HEK293 (cell line): ENCODE results near the gene VSTM2B.
"Not testable (repeated sequence)": the region's sequence is repeated elsewhere in the genome, so short reads cannot be mapped to it uniquely, and the experiment has no call there.

Experiments used
- CTCF ChIP-seq: fragments of 450-650 bp; formaldehyde crosslinking; IDR thresholded peaks from 2 replicates; pipeline ENCODE4 v1.5.1; 2016; ENCODE audit warnings: missing biosample characterization, missing genetic modification characterization
- RBAK ChIP-seq: fragments of 450-650 bp; formaldehyde crosslinking; IDR thresholded peaks from 2 replicates; pipeline ENCODE4 v1.5.1; 2016; ENCODE audit warnings: missing biosample characterization, missing genetic modification characterization
- ZNF138 ChIP-seq: fragments of 450-650 bp; formaldehyde crosslinking; IDR thresholded peaks from 2 replicates; pipeline ENCODE4 v1.5.1; 2016; ENCODE audit warnings: missing biosample characterization, missing genetic modification characterization, borderline replicate concordance
- ZNF274 ChIP-seq, 2 experiments: fragments of 200-500 bp in 1 of 2; fragments of 450-650 bp in 1 of 2; sonication (Bioruptor generic) in 1 of 2; formaldehyde crosslinking in 1 of 2; IDR thresholded peaks; 2 replicates each; pipeline versions ENCODE4 v1.5.1 to v1.6.1; 2014 to 2016; ENCODE audit warnings: borderline replicate concordance in 1 of 2, inconsistent platforms in 1 of 2, low read length in 1 of 2, missing biosample characterization in 1 of 2, missing genetic modification characterization in 1 of 2
- ZNF416 ChIP-seq: fragments of 450-650 bp; formaldehyde crosslinking; IDR thresholded peaks from 2 replicates; pipeline ENCODE4 v1.5.1; 2016; ENCODE audit warnings: missing biosample characterization, missing genetic modification characterization
- ZNF530 ChIP-seq: fragments of 450-650 bp; formaldehyde crosslinking; IDR thresholded peaks from 2 replicates; pipeline ENCODE4 v1.5.1; 2016; ENCODE audit warnings: low read depth, missing biosample characterization, missing genetic modification characterization
- ZNF549 ChIP-seq: fragments of 450-650 bp; IDR thresholded peaks from 2 replicates; pipeline ENCODE4 v1.5.1; 2018; ENCODE audit warnings: missing biosample characterization, missing genetic modification characterization, mild to moderate bottlenecking, inconsistent platforms, moderate library complexity
- ZNF768 ChIP-seq: fragments of 450-650 bp; formaldehyde crosslinking; IDR thresholded peaks from 2 replicates; pipeline ENCODE4 v1.5.1; 2018; ENCODE audit warnings: missing biosample characterization, mild to moderate bottlenecking, missing genetic modification characterization
- ZNF830 ChIP-seq: fragments of 450-650 bp; IDR thresholded peaks from 2 replicates; pipeline ENCODE4 v1.5.0; 2018; ENCODE audit warnings: missing biosample characterization, missing genetic modification characterization, low read depth, mild to moderate bottlenecking, moderate library complexity
- TF ChIP-seq, protein P1 (sequence below): fragments of 450-650 bp; formaldehyde crosslinking; IDR thresholded peaks from 2 replicates; pipeline ENCODE4 v1.5.1; 2016; ENCODE audit warnings: missing biosample characterization, missing genetic modification characterization
- TF ChIP-seq, protein P2 (sequence below): fragments of 450-650 bp; formaldehyde crosslinking; IDR thresholded peaks from 2 replicates; pipeline ENCODE4 v1.5.1; 2016; ENCODE audit warnings: missing biosample characterization, missing genetic modification characterization
- TF ChIP-seq, protein P3 (sequence below): fragments of 450-650 bp; formaldehyde crosslinking; IDR thresholded peaks from 2 replicates; pipeline ENCODE4 v1.5.1; 2016; ENCODE audit warnings: missing biosample characterization, missing genetic modification characterization

GRCh38 chr19:29559110-29559509 is 33.3 kb downstream of the VSTM2B start:
- not testable (repeated sequence) for TF ChIP-seq ZNF274 (IDR thresholded peaks at IDR 0.05; ENCODE audit: low read length); ZNF274 (tag by site-specific recombination; IDR thresholded peaks at IDR 0.05; ENCODE audit: borderline replicate concordance); CTCF (tag by site-specific recombination); RBAK; ZNF530 (tag by site-specific recombination); ZNF416; ZNF549; ZNF138 (tag by site-specific recombination); ZNF830 (tag by site-specific recombination); ZNF768 (tag by site-specific recombination)
- TF ChIP-seq, protein P1, sequence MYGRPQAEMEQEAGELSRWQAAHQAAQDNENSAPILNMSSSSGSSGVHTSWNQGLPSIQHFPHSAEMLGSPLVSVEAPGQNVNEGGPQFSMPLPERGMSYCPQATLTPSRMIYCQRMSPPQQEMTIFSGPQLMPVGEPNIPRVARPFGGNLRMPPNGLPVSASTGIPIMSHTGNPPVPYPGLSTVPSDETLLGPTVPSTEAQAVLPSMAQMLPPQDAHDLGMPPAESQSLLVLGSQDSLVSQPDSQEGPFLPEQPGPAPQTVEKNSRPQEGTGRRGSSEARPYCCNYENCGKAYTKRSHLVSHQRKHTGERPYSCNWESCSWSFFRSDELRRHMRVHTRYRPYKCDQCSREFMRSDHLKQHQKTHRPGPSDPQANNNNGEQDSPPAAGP (tag by site-specific recombination), result not testable (repeated sequence)
- TF ChIP-seq, protein P2, sequence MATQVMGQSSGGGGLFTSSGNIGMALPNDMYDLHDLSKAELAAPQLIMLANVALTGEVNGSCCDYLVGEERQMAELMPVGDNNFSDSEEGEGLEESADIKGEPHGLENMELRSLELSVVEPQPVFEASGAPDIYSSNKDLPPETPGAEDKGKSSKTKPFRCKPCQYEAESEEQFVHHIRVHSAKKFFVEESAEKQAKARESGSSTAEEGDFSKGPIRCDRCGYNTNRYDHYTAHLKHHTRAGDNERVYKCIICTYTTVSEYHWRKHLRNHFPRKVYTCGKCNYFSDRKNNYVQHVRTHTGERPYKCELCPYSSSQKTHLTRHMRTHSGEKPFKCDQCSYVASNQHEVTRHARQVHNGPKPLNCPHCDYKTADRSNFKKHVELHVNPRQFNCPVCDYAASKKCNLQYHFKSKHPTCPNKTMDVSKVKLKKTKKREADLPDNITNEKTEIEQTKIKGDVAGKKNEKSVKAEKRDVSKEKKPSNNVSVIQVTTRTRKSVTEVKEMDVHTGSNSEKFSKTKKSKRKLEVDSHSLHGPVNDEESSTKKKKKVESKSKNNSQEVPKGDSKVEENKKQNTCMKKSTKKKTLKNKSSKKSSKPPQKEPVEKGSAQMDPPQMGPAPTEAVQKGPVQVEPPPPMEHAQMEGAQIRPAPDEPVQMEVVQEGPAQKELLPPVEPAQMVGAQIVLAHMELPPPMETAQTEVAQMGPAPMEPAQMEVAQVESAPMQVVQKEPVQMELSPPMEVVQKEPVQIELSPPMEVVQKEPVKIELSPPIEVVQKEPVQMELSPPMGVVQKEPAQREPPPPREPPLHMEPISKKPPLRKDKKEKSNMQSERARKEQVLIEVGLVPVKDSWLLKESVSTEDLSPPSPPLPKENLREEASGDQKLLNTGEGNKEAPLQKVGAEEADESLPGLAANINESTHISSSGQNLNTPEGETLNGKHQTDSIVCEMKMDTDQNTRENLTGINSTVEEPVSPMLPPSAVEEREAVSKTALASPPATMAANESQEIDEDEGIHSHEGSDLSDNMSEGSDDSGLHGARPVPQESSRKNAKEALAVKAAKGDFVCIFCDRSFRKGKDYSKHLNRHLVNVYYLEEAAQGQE (tag by site-specific recombination), result not testable (repeated sequence)
- TF ChIP-seq, protein P3, sequence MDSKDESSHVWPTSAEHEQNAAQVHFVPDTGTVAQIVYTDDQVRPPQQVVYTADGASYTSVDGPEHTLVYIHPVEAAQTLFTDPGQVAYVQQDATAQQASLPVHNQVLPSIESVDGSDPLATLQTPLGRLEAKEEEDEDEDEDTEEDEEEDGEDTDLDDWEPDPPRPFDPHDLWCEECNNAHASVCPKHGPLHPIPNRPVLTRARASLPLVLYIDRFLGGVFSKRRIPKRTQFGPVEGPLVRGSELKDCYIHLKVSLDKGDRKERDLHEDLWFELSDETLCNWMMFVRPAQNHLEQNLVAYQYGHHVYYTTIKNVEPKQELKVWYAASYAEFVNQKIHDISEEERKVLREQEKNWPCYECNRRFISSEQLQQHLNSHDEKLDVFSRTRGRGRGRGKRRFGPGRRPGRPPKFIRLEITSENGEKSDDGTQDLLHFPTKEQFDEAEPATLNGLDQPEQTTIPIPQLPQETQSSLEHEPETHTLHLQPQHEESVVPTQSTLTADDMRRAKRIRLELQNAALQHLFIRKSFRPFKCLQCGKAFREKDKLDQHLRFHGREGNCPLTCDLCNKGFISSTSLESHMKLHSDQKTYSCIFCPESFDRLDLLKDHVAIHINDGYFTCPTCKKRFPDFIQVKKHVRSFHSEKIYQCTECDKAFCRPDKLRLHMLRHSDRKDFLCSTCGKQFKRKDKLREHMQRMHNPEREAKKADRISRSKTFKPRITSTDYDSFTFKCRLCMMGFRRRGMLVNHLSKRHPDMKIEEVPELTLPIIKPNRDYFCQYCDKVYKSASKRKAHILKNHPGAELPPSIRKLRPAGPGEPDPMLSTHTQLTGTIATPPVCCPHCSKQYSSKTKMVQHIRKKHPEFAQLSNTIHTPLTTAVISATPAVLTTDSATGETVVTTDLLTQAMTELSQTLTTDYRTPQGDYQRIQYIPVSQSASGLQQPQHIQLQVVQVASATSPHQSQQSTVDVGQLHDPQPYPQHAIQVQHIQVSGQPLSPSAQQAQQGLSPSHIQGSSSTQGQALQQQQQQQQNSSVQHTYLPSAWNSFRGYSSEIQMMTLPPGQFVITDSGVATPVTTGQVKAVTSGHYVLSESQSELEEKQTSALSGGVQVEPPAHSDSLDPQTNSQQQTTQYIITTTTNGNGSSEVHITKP, result not testable (repeated sequence)
